Measurements from ENCODE around the gene CCT3. TPM values are rescaled to one million over a fixed set of nuclear protein-coding genes. Genes with fewer than 3 reads are reported as not detected.
A peak's percentile ranks its signal among the peaks of the same experiment; 100 is the strongest.

Gene CCT3
- total RNA-seq, 1 donor from 2014 or later: 193 TPM

DNA sequence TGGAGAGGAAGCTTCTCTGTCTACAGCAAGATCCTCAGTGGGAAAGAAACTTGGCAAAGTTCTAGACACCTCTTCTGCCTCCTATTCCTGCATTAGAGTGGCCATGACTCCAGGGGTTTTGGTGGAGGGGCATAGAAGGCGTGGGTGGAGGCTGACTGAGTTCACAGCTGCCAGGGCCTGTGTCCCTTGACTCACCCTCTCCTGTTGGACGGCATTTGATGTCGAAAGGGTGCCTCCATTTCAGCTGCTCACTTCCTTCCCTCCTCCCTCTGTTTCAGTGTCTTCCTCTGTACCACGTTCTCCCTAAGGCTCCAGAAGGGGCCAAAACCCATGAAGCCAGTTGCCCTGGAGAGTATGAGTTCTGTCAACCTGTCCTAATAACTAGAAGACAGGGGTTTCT is 53.3 kb downstream of the CCT3 start:
- H3K4me3 Mint-ChIP-seq (ENCODE audit: unreplicated experiment): no peak overlapping the region
- H3K27ac Mint-ChIP-seq (ENCODE audit: unreplicated experiment): no peak overlapping the region
- TF ChIP-seq, protein P1, sequence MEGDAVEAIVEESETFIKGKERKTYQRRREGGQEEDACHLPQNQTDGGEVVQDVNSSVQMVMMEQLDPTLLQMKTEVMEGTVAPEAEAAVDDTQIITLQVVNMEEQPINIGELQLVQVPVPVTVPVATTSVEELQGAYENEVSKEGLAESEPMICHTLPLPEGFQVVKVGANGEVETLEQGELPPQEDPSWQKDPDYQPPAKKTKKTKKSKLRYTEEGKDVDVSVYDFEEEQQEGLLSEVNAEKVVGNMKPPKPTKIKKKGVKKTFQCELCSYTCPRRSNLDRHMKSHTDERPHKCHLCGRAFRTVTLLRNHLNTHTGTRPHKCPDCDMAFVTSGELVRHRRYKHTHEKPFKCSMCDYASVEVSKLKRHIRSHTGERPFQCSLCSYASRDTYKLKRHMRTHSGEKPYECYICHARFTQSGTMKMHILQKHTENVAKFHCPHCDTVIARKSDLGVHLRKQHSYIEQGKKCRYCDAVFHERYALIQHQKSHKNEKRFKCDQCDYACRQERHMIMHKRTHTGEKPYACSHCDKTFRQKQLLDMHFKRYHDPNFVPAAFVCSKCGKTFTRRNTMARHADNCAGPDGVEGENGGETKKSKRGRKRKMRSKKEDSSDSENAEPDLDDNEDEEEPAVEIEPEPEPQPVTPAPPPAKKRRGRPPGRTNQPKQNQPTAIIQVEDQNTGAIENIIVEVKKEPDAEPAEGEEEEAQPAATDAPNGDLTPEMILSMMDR (IDR thresholded peaks at IDR 0.05): no peak
- H3K36me3 Mint-ChIP-seq (ENCODE audit: unreplicated experiment): peaks cover 3% of the 10 kb centered on the region
- no peak for DNase-seq (ENCODE audit: extremely low spot score, unreplicated experiment)
- no peaks in the 10 kb centered on the region for H3K27me3 Mint-ChIP-seq (ENCODE audit: unreplicated experiment)
- peaks cover 28% of the 10 kb centered on the region for H3K4me1 Mint-ChIP-seq (ENCODE audit: unreplicated experiment)
- no peaks in the 10 kb centered on the region for H3K9me3 Mint-ChIP-seq (ENCODE audit: unreplicated experiment)

DNA sequence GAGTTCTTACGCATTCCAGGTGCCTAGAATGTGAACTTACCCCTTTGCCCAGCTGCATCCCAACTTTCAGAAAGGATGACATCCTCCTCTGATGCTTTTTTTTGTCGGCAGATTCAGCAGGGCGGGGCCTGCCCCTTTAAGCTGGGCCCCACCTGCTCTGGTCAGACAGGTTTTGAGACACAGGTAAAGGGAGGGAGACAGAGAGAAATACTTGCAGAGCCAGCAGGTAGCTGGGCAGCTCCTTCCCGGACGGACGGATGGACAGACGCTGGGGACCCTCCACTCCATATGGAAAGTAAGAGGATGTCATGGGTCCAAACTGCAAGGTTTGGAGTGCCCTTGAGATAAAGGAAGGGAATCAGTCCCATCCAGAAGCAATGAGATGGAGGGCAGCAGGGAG is 54.0 kb downstream of the CCT3 start, which contains the start of gene TMEM79:
TSS of gene TMEM79 (plus strand) at position 214 of the 400 bp plus-strand sequence. CDS start 902 bp downstream, outside the sequence.
- no peaks in the 10 kb centered on the region for H3K36me3 Mint-ChIP-seq (ENCODE audit: unreplicated experiment)
- TF ChIP-seq, protein P1 (IDR thresholded peaks at IDR 0.05): no peak
- no peaks in the 10 kb centered on the region for H3K27me3 Mint-ChIP-seq (ENCODE audit: unreplicated experiment)
- no peak for DNase-seq (ENCODE audit: extremely low spot score, unreplicated experiment)
- peak within 1 kb of the TSS; percentile 86 for H3K4me3 Mint-ChIP-seq (ENCODE audit: unreplicated experiment)
- H3K4me1 Mint-ChIP-seq (ENCODE audit: unreplicated experiment): peaks cover 28% of the 10 kb centered on the region
- H3K9me3 Mint-ChIP-seq (ENCODE audit: unreplicated experiment): no peaks in the 10 kb centered on the region
- H3K27ac Mint-ChIP-seq (ENCODE audit: unreplicated experiment): peak within 1 kb of the TSS; percentile 88

DNA sequence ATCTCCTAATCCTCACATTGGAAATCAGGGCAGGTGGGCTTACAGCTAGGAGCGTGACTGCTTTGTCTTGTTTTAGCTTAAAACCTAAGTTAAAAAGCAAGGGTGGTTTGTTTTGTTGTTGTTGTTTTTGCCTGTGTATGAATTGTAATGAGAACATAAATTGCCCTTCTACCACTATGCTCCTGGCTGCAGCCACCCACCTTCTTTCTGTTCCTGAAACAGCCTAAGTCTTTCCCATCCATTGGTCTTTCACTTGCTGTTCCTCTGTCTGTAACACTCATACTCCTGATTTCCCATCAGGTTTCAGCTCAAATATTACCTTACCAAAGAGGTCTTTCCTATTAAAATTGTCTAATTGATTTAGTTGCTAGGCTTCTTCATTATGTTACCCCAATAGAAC is 54.6 kb downstream of the CCT3 start:
- TF ChIP-seq, protein P1 (IDR thresholded peaks at IDR 0.05): no peak
- H3K27me3 Mint-ChIP-seq (ENCODE audit: unreplicated experiment): no peaks in the 10 kb centered on the region
- no peak for DNase-seq (ENCODE audit: extremely low spot score, unreplicated experiment)
- H3K27ac Mint-ChIP-seq (ENCODE audit: unreplicated experiment): peak overlapping the region; percentile 88
- H3K36me3 Mint-ChIP-seq (ENCODE audit: unreplicated experiment): peaks cover 1% of the 10 kb centered on the region
- H3K9me3 Mint-ChIP-seq (ENCODE audit: unreplicated experiment): no peaks in the 10 kb centered on the region
- H3K4me3 Mint-ChIP-seq (ENCODE audit: unreplicated experiment): peak overlapping the region; percentile 86
- peaks cover 28% of the 10 kb centered on the region for H3K4me1 Mint-ChIP-seq (ENCODE audit: unreplicated experiment)

DNA sequence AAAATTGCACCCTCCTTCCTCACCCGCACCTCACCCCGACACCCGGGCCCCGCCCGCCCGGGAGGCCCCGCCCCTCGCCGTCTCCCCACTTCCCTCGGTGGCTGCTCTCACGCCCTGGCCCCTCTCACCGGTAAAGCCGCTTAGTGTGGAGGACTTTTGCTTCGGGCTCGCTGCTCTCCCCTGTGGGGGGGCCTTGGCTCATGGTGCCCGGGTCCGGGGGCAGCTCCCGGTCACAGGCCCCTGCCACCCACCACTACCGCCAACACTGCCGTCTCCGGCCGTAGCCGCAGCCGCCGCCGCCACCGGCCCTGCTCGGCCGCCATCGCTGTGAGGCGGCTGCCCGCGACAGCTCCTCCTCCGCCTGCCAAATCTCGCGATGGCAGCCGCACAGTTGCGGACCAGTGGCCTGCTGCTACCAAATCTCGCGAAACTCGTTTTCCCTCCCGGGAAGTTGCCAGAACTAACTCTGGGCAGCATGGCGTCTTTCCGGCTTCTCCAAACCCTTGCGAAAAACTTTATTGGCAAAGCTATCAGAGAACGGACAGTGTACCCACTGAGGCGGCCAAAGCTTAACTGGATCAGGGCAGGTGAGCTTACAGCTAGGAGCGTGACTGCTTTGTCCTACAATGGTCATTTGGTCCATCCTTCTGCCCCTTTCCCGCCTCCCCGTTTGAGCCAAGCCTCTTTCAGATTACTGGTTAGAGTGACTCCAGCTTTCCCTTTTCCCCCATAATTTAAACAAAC is 55.4 kb downstream of the CCT3 start, which contains the start of gene SMG5:
TSS of gene SMG5 (minus strand) at position 347 of the 744 bp plus-strand sequence. CDS start at position 202, 145 bp downstream.
- H3K36me3 Mint-ChIP-seq (ENCODE audit: unreplicated experiment): peaks cover 10% of the 10 kb centered on the region
- H3K9me3 Mint-ChIP-seq (ENCODE audit: unreplicated experiment): no peaks in the 10 kb centered on the region
- peaks cover 28% of the 10 kb centered on the region for H3K4me1 Mint-ChIP-seq (ENCODE audit: unreplicated experiment)
- H3K27ac Mint-ChIP-seq (ENCODE audit: unreplicated experiment): peak within 1 kb of the TSS; percentile 88
- DNase-seq (ENCODE audit: extremely low spot score, unreplicated experiment): peak; percentile 98
- peak within 1 kb of the TSS; percentile 86 for H3K4me3 Mint-ChIP-seq (ENCODE audit: unreplicated experiment)
- no peaks in the 10 kb centered on the region for H3K27me3 Mint-ChIP-seq (ENCODE audit: unreplicated experiment)
- TF ChIP-seq, protein P1 (IDR thresholded peaks at IDR 0.05): no peak

DNA sequence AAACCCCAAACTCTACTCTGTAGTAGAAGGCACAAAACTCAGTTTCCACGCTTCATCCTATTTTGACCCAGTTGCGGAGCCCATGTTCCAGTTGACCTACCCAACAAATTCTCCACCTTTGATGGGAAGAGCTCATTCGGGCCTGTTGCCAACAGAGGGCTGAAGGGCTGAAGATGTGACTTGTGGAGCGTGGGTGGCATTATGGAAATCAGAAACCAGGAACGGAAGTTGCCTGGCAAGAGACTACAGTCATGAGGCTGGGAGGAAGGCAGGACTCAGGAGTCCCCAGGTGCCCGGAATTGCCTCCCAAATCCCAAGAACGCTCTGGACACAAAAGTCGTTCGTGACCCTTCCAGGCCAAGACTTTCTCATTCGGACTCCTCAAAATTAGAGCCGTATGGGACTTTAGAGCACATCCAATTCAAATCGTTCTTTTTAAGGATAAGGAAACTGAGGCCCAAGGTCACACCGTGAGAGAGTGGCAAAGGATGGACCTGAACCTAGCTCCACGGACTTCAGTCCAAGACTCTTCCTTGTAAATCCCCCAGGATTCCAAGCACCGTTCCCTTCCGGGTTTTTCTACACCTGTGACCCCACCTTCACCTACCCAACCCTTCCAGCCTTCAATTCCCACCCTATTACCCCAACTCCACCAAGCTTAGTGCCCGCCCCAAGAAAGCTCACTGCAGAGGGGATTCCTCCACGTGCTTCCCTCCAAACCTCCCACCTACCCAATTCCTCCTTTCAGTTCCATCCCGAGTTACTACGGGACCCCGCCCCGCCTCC is 56.2 kb downstream of the CCT3 start:
- peak overlapping the region; percentile 88 for H3K27ac Mint-ChIP-seq (ENCODE audit: unreplicated experiment)
- peaks cover 28% of the 10 kb centered on the region for H3K4me1 Mint-ChIP-seq (ENCODE audit: unreplicated experiment)
- H3K4me3 Mint-ChIP-seq (ENCODE audit: unreplicated experiment): peak overlapping the region; percentile 86
- H3K27me3 Mint-ChIP-seq (ENCODE audit: unreplicated experiment): no peaks in the 10 kb centered on the region
- H3K9me3 Mint-ChIP-seq (ENCODE audit: unreplicated experiment): no peaks in the 10 kb centered on the region
- peaks cover 13% of the 10 kb centered on the region for H3K36me3 Mint-ChIP-seq (ENCODE audit: unreplicated experiment)
- no peak for DNase-seq (ENCODE audit: extremely low spot score, unreplicated experiment)
- TF ChIP-seq, protein P1 (IDR thresholded peaks at IDR 0.05): no peak

Measured in osteocyte (in vitro differentiated cells).